Stimulated activated CD8-positive, alpha-beta memory T cell treated with anti-CD3 and anti-CD28 coated beads, Interleukin-4, amount 100 ng/mL, for 1 hour (primary cell): ENCODE data around the gene VDR.
"Not testable (repeated sequence)": the region's sequence is repeated elsewhere in the genome, so short reads cannot be mapped to it uniquely, and the experiment has no call there.

Experiments used
- DNase-seq, 2 donors: peaks; one replicate each; pipeline ENCODE4 v3.0.0-alpha.2; 2020; ENCODE audit warnings: low read depth in 2 of 2, low spot score in 1 of 2

The VDR gene

GRCh38 chr12:47850153-47851084 lies 54.4 kb downstream of the VDR start:
- no peak for DNase-seq

GRCh38 chr12:47849261-47849660 lies 55.5 kb downstream of the VDR start:
- no peak for DNase-seq

- no peak for DNase-seq
Observed at GRCh38 chr12:47848853-47849252, 55.9 kb downstream of the VDR start.

GRCh38 chr12:47846294-47846996 lies 58.3 kb downstream of the VDR start:
- DNase-seq: no peak

- no peak for DNase-seq
Observed at GRCh38 chr12:47845081-47845480, 59.7 kb downstream of the VDR start.

GRCh38 chr12:47844264-47845019 lies 60.4 kb downstream of the VDR start:
- no peak for DNase-seq

- no peak for DNase-seq
Observed at GRCh38 chr12:47843226-47843980, 61.4 kb downstream of the VDR start.

- not testable (repeated sequence) for DNase-seq
Observed at GRCh38 chr12:47842543-47842942, 62.3 kb downstream of the VDR start.

- no peak for DNase-seq
Observed at GRCh38 chr12:47841910-47842309, 62.9 kb downstream of the VDR start.

- no peak for DNase-seq
Observed at GRCh38 chr12:47841501-47841900, 63.3 kb downstream of the VDR start.

- no peak for DNase-seq
Observed at GRCh38 chr12:47840571-47840970, 64.2 kb downstream of the VDR start.

- no peak for DNase-seq
Observed at GRCh38 chr12:47839214-47839876, 65.4 kb downstream of the VDR start.

GRCh38 chr12:47838286-47838931 lies 66.4 kb downstream of the VDR start:
- DNase-seq: no peak

- peak in 1 of 2 donors; percentile 56 for DNase-seq
Observed at GRCh38 chr12:47837190-47838171, 67.3 kb downstream of the VDR start.

- DNase-seq: no peak
Observed at GRCh38 chr12:47835831-47836155, 69.0 kb downstream of the VDR start.

GRCh38 chr12:47835006-47835830 lies 69.6 kb downstream of the VDR start:
- no peak for DNase-seq

- DNase-seq: no peak
Observed at GRCh38 chr12:47834199-47834903, 70.4 kb downstream of the VDR start.
